GM23338 (cell line): Measurements from ENCODE around the gene RAP1GAP2.
"Not testable (repeated sequence)": the region's sequence is repeated elsewhere in the genome, so short reads cannot be mapped to it uniquely, and the experiment has no call there.

ENCODE experiments used
- EZH2 ChIP-seq: fragments of 200-600 bp; sonication (generic); IDR thresholded peaks from one replicate; pipeline ENCODE4 v1.8.0; 2017; ENCODE audit warnings: antibody characterized with exemption, mild to moderate bottlenecking, low read depth; ENCODE audit not compliant: unreplicated experiment
- EZH2phosphoT487 ChIP-seq: fragments of 200-600 bp; sonication (generic); IDR thresholded peaks from one replicate; pipeline ENCODE4 v1.8.1; 2018; ENCODE audit warnings: antibody characterized with exemption; ENCODE audit not compliant: unreplicated experiment
- TF ChIP-seq, protein P1 (sequence below), 2 experiments: fragments of 200-600 bp in 1 of 2; sonication (generic) in 1 of 2; conservative IDR thresholded peaks; 2 replicates each; pipeline versions ENCODE4 v1.5.1 to v1.6.1; 2016 to 2017; ENCODE audit warnings: antibody characterized with exemption in 2 of 2, low read depth in 2 of 2, mild to moderate bottlenecking in 2 of 2, moderate library complexity in 1 of 2
- TF ChIP-seq, protein P2 (sequence below): IDR thresholded peaks from one replicate; pipeline ENCODE4 v1.6.1; 2018; ENCODE audit warnings: antibody characterized with exemption; ENCODE audit not compliant: unreplicated experiment

DNA sequence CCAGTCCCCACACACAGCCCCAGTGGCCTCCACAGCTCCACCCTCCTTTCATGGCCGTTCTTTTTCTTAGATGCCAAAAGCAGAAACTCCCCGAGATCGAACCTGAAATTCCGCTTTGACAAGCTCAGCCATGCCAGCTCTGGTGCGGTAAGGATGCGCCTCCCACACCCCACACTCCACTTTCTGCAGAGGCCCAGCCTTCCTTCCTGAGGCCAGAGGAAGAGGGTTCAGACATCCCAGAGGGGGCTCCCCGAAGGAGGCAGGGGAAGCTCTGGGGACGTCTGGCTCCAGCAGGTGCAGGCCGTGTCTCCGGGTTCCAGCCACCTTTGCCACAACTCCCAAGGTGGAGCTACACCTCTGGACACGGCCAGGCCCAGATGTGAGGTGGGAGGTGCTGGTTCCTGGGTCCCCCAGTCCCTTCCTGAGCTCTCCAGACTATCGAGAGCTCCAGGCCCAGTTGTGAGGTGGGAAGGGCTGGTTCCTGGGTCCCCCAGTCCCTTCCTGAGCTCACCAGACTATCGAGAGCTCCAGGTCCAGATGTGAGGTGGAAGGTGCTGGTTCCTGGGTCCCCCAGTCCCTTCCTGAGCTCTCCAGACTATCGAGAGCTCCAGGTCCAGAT, 234.7 kb downstream of the RAP1GAP2 start:
- TF ChIP-seq, protein P1, sequence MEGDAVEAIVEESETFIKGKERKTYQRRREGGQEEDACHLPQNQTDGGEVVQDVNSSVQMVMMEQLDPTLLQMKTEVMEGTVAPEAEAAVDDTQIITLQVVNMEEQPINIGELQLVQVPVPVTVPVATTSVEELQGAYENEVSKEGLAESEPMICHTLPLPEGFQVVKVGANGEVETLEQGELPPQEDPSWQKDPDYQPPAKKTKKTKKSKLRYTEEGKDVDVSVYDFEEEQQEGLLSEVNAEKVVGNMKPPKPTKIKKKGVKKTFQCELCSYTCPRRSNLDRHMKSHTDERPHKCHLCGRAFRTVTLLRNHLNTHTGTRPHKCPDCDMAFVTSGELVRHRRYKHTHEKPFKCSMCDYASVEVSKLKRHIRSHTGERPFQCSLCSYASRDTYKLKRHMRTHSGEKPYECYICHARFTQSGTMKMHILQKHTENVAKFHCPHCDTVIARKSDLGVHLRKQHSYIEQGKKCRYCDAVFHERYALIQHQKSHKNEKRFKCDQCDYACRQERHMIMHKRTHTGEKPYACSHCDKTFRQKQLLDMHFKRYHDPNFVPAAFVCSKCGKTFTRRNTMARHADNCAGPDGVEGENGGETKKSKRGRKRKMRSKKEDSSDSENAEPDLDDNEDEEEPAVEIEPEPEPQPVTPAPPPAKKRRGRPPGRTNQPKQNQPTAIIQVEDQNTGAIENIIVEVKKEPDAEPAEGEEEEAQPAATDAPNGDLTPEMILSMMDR (conservative IDR thresholded peaks at IDR 0.05; ENCODE audit: low read depth in 2 of 2): not testable (repeated sequence)
- not testable (repeated sequence) for TF ChIP-seq EZH2phosphoT487, EZH2
- TF ChIP-seq, protein P2, sequence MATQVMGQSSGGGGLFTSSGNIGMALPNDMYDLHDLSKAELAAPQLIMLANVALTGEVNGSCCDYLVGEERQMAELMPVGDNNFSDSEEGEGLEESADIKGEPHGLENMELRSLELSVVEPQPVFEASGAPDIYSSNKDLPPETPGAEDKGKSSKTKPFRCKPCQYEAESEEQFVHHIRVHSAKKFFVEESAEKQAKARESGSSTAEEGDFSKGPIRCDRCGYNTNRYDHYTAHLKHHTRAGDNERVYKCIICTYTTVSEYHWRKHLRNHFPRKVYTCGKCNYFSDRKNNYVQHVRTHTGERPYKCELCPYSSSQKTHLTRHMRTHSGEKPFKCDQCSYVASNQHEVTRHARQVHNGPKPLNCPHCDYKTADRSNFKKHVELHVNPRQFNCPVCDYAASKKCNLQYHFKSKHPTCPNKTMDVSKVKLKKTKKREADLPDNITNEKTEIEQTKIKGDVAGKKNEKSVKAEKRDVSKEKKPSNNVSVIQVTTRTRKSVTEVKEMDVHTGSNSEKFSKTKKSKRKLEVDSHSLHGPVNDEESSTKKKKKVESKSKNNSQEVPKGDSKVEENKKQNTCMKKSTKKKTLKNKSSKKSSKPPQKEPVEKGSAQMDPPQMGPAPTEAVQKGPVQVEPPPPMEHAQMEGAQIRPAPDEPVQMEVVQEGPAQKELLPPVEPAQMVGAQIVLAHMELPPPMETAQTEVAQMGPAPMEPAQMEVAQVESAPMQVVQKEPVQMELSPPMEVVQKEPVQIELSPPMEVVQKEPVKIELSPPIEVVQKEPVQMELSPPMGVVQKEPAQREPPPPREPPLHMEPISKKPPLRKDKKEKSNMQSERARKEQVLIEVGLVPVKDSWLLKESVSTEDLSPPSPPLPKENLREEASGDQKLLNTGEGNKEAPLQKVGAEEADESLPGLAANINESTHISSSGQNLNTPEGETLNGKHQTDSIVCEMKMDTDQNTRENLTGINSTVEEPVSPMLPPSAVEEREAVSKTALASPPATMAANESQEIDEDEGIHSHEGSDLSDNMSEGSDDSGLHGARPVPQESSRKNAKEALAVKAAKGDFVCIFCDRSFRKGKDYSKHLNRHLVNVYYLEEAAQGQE: not testable (repeated sequence)
